Measurements from ENCODE around the gene SLC9A4. TPM values are rescaled to one million over a fixed set of nuclear protein-coding genes. Genes with fewer than 3 reads are reported as not detected.

The SLC9A4 gene
- total and polyA plus RNA-seq, 2 donors (not counting 1 experiment from before 2014, with no cell fraction given), result 0.20 TPM; not detected in 1

- no peaks in the 10 kb centered on the region for H3K4me1 Mint-ChIP-seq
- intact Hi-C loops (cut with micrococcal nuclease), result no loop called here
- no peak for TF ChIP-seq EZH2 (IDR thresholded peaks at IDR 0.05; ENCODE audit: borderline replicate concordance, insufficient read depth, low read depth, low read length, poor library complexity, severe bottlenecking)
- no peak for TF ChIP-seq CTCF (IDR thresholded peaks at IDR 0.05)
- H3K9me3 ChIP-seq (ENCODE audit: control extremely low read depth in 1 of 3, control insufficient read depth in 2 of 3, insufficient read depth in 1 of 3, low read length in 2 of 3), result peaks cover 0 to 2% (median 0%) of the 10 kb centered on the region in 3 donors
- no peaks in the 10 kb centered on the region for H3K4me1 ChIP-seq (ENCODE audit: control insufficient read depth in 2 of 2, insufficient read depth in 2 of 2, low read length in 2 of 2)
- H2AFZ ChIP-seq (ENCODE audit: insufficient read depth, low read depth, low read length, poor library complexity, severe bottlenecking), result no peak overlapping the region
- H3K36me3 ChIP-seq (replicated peaks in 1 of 2; ENCODE audit: control extremely low read depth in 1 of 2, control insufficient read depth in 1 of 2, extremely low read depth in 1 of 2, insufficient read depth in 2 of 2, low read length in 1 of 2), result no peaks in the 10 kb centered on the region
- DNase-seq (no peak), ATAC-seq (ENCODE audit: low read depth) (no peak)
- no peak overlapping the region for H3K4me3 Mint-ChIP-seq
- H3K4me3 ChIP-seq (ENCODE audit: control extremely low read depth in 1 of 5, extremely low read depth in 1 of 5, insufficient read depth in 1 of 5, low read depth in 2 of 5, low read length in 4 of 5), result no peak overlapping the region
- H3K27ac Mint-ChIP-seq, result no peak overlapping the region
- no peak overlapping the region for H3K9ac ChIP-seq (ENCODE audit: low read length)
- no peak overlapping the region for H3K27ac ChIP-seq (ENCODE audit: low read length in 2 of 2)
- no peaks in the 10 kb centered on the region for H4K20me1 ChIP-seq (ENCODE audit: control insufficient read depth, insufficient read depth, low read length, poor library complexity, severe bottlenecking)
- no peaks in the 10 kb centered on the region for H3K27me3 ChIP-seq (replicated peaks in 1 of 4; ENCODE audit: control extremely low read depth in 1 of 4, control insufficient read depth in 3 of 4, insufficient read depth in 4 of 4, low read length in 3 of 4)
- POLR2A ChIA-PET, result no interaction called here
- peaks cover 14% of the 10 kb centered on the region for H3K27me3 Mint-ChIP-seq
- CTCF ChIA-PET, result interaction anchor here (0.5 to 1.6 kb wide), 5 partner anchors 9 to 1439 kb away, joined by 3 to 5 read pairs (median 4); no protein-coding TSS in a partner anchor
- H3K79me2 ChIP-seq (ENCODE audit: control insufficient read depth, insufficient read depth, low read length), result no peaks in the 10 kb centered on the region
- no peak overlapping the region for H3K4me2 ChIP-seq (replicated peaks; ENCODE audit: low read depth, low read length, poor library complexity, severe bottlenecking)
- 85% methylated on average over 2 of the region's 2 CpGs for WGBS (ENCODE audit: insufficient coverage)
- H3K9me3 Mint-ChIP-seq (ENCODE audit: insufficient read depth), result peaks cover 7% of the 10 kb centered on the region
Observed at GRCh38 chr2:102451968-102452367, 21.1 kb upstream of the SLC9A4 start.

DNA sequence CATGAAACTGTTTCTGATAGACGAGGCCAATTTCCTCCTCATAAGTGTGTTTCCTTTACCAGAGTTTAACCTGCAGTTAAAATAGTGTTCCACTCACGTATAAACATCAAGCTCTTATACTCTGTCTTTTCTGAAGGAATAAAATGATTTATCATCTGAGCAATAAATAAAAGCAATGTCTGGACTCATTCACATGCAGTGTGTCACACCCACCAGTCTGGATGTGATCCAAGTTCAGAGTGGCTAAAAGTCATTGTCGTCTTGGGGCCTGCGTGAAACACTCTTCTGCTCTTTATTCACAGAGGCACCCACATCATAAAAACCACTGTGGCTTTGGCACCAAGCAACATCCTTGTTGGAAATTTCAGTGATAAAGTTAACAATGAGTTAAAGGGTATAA lies 19.5 kb upstream of the SLC9A4 start:
- H3K27ac Mint-ChIP-seq, result no peak overlapping the region
- peaks cover 15% of the 10 kb centered on the region for H3K27me3 Mint-ChIP-seq

More for the DNA sequence above, 19.5 kb upstream of the SLC9A4 start:
- H2AFZ ChIP-seq (ENCODE audit: insufficient read depth, low read depth, low read length, poor library complexity, severe bottlenecking), result no peak overlapping the region
- ChIA-PET CTCF (interaction anchor here (1.4 to 1.6 kb wide), 3 partner anchors 23 to 213 kb away, joined by 3 to 4 read pairs (median 4); no protein-coding TSS in a partner anchor), POLR2A (no interaction called here)
- no peaks in the 10 kb centered on the region for H3K27me3 ChIP-seq (replicated peaks in 1 of 4; ENCODE audit: control extremely low read depth in 1 of 4, control insufficient read depth in 3 of 4, insufficient read depth in 4 of 4, low read length in 3 of 4)
- intact Hi-C loops (cut with micrococcal nuclease), result no loop called here
- H3K9me3 ChIP-seq (ENCODE audit: control extremely low read depth in 1 of 3, control insufficient read depth in 2 of 3, insufficient read depth in 1 of 3, low read length in 2 of 3), result peaks cover 0 to 2% (median 0%) of the 10 kb centered on the region in 3 donors
- H3K79me2 ChIP-seq (ENCODE audit: control insufficient read depth, insufficient read depth, low read length), result no peaks in the 10 kb centered on the region
- H3K36me3 ChIP-seq (replicated peaks in 1 of 2; ENCODE audit: control extremely low read depth in 1 of 2, control insufficient read depth in 1 of 2, extremely low read depth in 1 of 2, insufficient read depth in 2 of 2, low read length in 1 of 2), result no peaks in the 10 kb centered on the region
- no peak for DNase-seq
- Mint-ChIP-seq H3K9me3 (ENCODE audit: insufficient read depth) (peaks cover 7% of the 10 kb centered on the region), H3K4me3 (no peak overlapping the region), H3K4me1 (no peaks in the 10 kb centered on the region)
- TF ChIP-seq CTCF (IDR thresholded peaks at IDR 0.05) (no peak), EZH2 (IDR thresholded peaks at IDR 0.05; ENCODE audit: borderline replicate concordance, insufficient read depth, low read depth, low read length, poor library complexity, severe bottlenecking) (no peak)
- H3K9ac ChIP-seq (ENCODE audit: low read length), result no peak overlapping the region
- H3K4me1 ChIP-seq (ENCODE audit: control insufficient read depth in 2 of 2, insufficient read depth in 2 of 2, low read length in 2 of 2), result no peaks in the 10 kb centered on the region
- H3K4me2 ChIP-seq (replicated peaks; ENCODE audit: low read depth, low read length, poor library complexity, severe bottlenecking), result no peak overlapping the region
- no peak overlapping the region for H3K4me3 ChIP-seq (ENCODE audit: control extremely low read depth in 1 of 5, extremely low read depth in 1 of 5, insufficient read depth in 1 of 5, low read depth in 2 of 5, low read length in 4 of 5)
- no peak overlapping the region for H3K27ac ChIP-seq (ENCODE audit: low read length in 2 of 2)
- 40% methylated on average over 1 of the region's 4 CpGs for WGBS (ENCODE audit: insufficient coverage)
- ATAC-seq (ENCODE audit: low read depth), result no peak
- no peaks in the 10 kb centered on the region for H4K20me1 ChIP-seq (ENCODE audit: control insufficient read depth, insufficient read depth, low read length, poor library complexity, severe bottlenecking)

All from B cell (primary cell).